Gastroesophageal sphincter (tissue), 3 donors: Measurements from ENCODE around the gene GNPTAB.

Source experiments
- CTCF ChIP-seq, 4 experiments: fragments of 200-600 bp in 2 of 4; fragments of 450-650 bp in 2 of 4; sonication (generic) in 1 of 4; IDR thresholded peaks; one replicate each; pipeline ENCODE4 v1.5.1; 2017 to 2019; ENCODE audit warnings: antibody characterized with exemption in 4 of 4, mild to moderate bottlenecking in 2 of 4, moderate library complexity in 2 of 4
- EP300 ChIP-seq: sonication (generic); formaldehyde crosslinking; IDR thresholded peaks from one replicate; pipeline ENCODE4 v1.6.1; 2017; ENCODE audit warnings: antibody characterized with exemption, mild to moderate bottlenecking
- POLR2A ChIP-seq, 2 donors: fragments of 450-650 bp; IDR thresholded peaks; one replicate each; pipeline ENCODE4 v1.6.1; 2017; ENCODE audit warnings: antibody characterized with exemption in 2 of 2, mild to moderate bottlenecking in 2 of 2, moderate library complexity in 1 of 2

GRCh38 chr12:101746661-101747060, 84.1 kb downstream of the GNPTAB start:
- TF ChIP-seq CTCF (IDR thresholded peaks at IDR 0.05) (no peak), EP300 (no peak), POLR2A (IDR thresholded peaks at IDR 0.05) (no peak)
